ENCODE data around the gene PPFIA3. TPM values are rescaled to one million over a fixed set of nuclear protein-coding genes. Genes with fewer than 3 reads are reported as not detected.

Gene PPFIA3
- total RNA-seq, 1 experiment from 2014 or later, result 6.7 TPM

DNA sequence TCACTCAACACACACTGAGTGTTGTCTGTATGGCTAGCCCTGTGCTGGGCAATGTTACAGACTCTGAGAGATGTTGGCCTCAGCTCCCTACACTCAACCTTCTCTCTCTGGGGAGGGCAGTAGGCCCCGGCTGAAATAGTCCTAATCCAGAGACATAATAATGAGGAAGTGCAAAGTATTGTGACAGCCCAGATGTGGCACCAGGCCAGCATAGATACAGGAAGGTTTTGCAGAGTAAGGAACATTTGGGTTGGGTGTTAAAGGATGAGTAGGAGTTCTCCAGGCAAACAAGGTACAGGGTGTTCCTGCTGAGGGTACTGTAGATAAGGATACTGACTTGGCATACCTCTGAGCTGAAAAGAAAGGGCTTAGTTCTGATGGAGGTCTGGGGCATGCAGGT is 2.8 kb upstream of the PPFIA3 start:
- TF ChIP-seq, protein P1, sequence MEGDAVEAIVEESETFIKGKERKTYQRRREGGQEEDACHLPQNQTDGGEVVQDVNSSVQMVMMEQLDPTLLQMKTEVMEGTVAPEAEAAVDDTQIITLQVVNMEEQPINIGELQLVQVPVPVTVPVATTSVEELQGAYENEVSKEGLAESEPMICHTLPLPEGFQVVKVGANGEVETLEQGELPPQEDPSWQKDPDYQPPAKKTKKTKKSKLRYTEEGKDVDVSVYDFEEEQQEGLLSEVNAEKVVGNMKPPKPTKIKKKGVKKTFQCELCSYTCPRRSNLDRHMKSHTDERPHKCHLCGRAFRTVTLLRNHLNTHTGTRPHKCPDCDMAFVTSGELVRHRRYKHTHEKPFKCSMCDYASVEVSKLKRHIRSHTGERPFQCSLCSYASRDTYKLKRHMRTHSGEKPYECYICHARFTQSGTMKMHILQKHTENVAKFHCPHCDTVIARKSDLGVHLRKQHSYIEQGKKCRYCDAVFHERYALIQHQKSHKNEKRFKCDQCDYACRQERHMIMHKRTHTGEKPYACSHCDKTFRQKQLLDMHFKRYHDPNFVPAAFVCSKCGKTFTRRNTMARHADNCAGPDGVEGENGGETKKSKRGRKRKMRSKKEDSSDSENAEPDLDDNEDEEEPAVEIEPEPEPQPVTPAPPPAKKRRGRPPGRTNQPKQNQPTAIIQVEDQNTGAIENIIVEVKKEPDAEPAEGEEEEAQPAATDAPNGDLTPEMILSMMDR (IDR thresholded peaks at IDR 0.05; ENCODE audit: unreplicated experiment), result no peak
- H3K36me3 Mint-ChIP-seq (ENCODE audit: insufficient read depth, unreplicated experiment), result peaks cover 13% of the 10 kb centered on the region
- peaks cover 42% of the 10 kb centered on the region for H3K4me1 Mint-ChIP-seq (ENCODE audit: insufficient read depth, unreplicated experiment)
- DNase-seq (ENCODE audit: unreplicated experiment), result no peak
- H3K4me3 Mint-ChIP-seq (ENCODE audit: unreplicated experiment), result peak overlapping the region; percentile 83
- CTCF ChIA-PET, result interaction anchor here (0.6 to 2.6 kb wide), 5 partner anchors 19 to 87 kb away, joined by 3 to 8 read pairs (median 4); no protein-coding TSS in a partner anchor
- BruUV-seq (replicated peaks), result no TSS peak
- H3K9me3 Mint-ChIP-seq (ENCODE audit: unreplicated experiment), result no peaks in the 10 kb centered on the region
- H3K27me3 Mint-ChIP-seq (ENCODE audit: insufficient read depth, unreplicated experiment), result no peaks in the 10 kb centered on the region
- intact Hi-C loops (cut with micrococcal nuclease), result no loop called here
- POLR2A ChIA-PET, result interaction anchor here (0.5 to 2.4 kb wide), 3 partner anchors 12 to 526 kb away, joined by 3 to 8 read pairs (median 3); partner anchors contain the start of genes GYS1 and SCAF1
- H3K27ac Mint-ChIP-seq (ENCODE audit: low read depth, unreplicated experiment), result no peak overlapping the region

GRCh38 chr19:49117677-49118564 is 1.4 kb upstream of the PPFIA3 start:
- H3K27me3 Mint-ChIP-seq (ENCODE audit: insufficient read depth, unreplicated experiment), result no peaks in the 10 kb centered on the region
- H3K36me3 Mint-ChIP-seq (ENCODE audit: insufficient read depth, unreplicated experiment), result peaks cover 20% of the 10 kb centered on the region
- H3K4me3 Mint-ChIP-seq (ENCODE audit: unreplicated experiment), result peak overlapping the region; percentile 83
- no TSS peak for BruUV-seq (replicated peaks)
- ChIA-PET CTCF (interaction anchor here (0.6 to 2.6 kb wide), 12 partner anchors 9 to 146 kb away, joined by 3 to 8 read pairs (median 4); partner anchors contain the start of gene TRPM4), POLR2A (interaction anchor here (1.3 to 2.4 kb wide), 2 partner anchors 10 to 32 kb away, joined by 4 to 8 read pairs; no protein-coding TSS in a partner anchor)
- H3K4me1 Mint-ChIP-seq (ENCODE audit: insufficient read depth, unreplicated experiment), result peaks cover 42% of the 10 kb centered on the region
- H3K9me3 Mint-ChIP-seq (ENCODE audit: unreplicated experiment), result no peaks in the 10 kb centered on the region
- TF ChIP-seq, protein P1 (IDR thresholded peaks at IDR 0.05; ENCODE audit: unreplicated experiment), result no peak
- intact Hi-C loops (cut with micrococcal nuclease), result no loop called here
- H3K27ac Mint-ChIP-seq (ENCODE audit: low read depth, unreplicated experiment), result peak overlapping the region; percentile 83
- no peak for DNase-seq (ENCODE audit: unreplicated experiment)

GRCh38 chr19:49118565-49119410 is 556 bp upstream of the PPFIA3 start, which contains the start of gene C19orf73:
C19orf73 (minus strand) TSS chr19:49119143; CDS start chr19:49119022, 121 bp downstream.
- Mint-ChIP-seq H3K27ac (ENCODE audit: low read depth, unreplicated experiment) (peak within 1 kb of the TSS; percentile 83), H3K27me3 (ENCODE audit: insufficient read depth, unreplicated experiment) (no peaks in the 10 kb centered on the region), H3K36me3 (ENCODE audit: insufficient read depth, unreplicated experiment) (peaks cover 20% of the 10 kb centered on the region), H3K4me3 (ENCODE audit: unreplicated experiment) (peak within 1 kb of the TSS; percentile 83), H3K9me3 (ENCODE audit: unreplicated experiment) (no peaks in the 10 kb centered on the region), H3K4me1 (ENCODE audit: insufficient read depth, unreplicated experiment) (peaks cover 34% of the 10 kb centered on the region)
- TF ChIP-seq, protein P1 (IDR thresholded peaks at IDR 0.05; ENCODE audit: unreplicated experiment), result no peak
- TSS peak; percentile 86 for BruUV-seq (replicated peaks)
- DNase-seq (ENCODE audit: unreplicated experiment), result peak; percentile 95
- intact Hi-C loops (cut with micrococcal nuclease), result no loop called here
- POLR2A ChIA-PET, result interaction anchor here (2.2 to 2.4 kb wide), 2 partner anchors 10 to 21 kb away, joined by 8 read pairs; no protein-coding TSS in a partner anchor
- CTCF ChIA-PET, result interaction anchor here (0.6 to 2.6 kb wide), 7 partner anchors 9 to 145 kb away, joined by 3 to 8 read pairs (median 3); no protein-coding TSS in a partner anchor
